GM12891 (cell line): ENCODE measurements around the gene NFATC2.

Experiments
- DNase-seq: peaks from one replicate; pipeline ENCODE4 v3.0.0; 2011; ENCODE audit warnings: low spot score; ENCODE audit not compliant: insufficient read length
- FAIRE-seq: peaks from 2 replicates; lab custom pipeline; 2011; peaks lifted over from hg19 to GRCh38; lab: Jason Lieb, UNC
- PAX5 ChIP-seq: IDR thresholded peaks from 2 replicates; pipeline ENCODE4 v1.6.1; 2011; ENCODE audit warnings: low read length, moderate library complexity, mild to moderate bottlenecking; ENCODE audit not compliant: insufficient read depth, severe bottlenecking
- POLR2A ChIP-seq: IDR thresholded peaks from 2 replicates; pipeline ENCODE4 v1.6.1; 2011; ENCODE audit warnings: low read depth, low read length, control low read depth
- POLR2AphosphoS5 ChIP-seq: IDR thresholded peaks from 2 replicates; pipeline ENCODE4 v1.6.1; 2011; ENCODE audit warnings: low read depth, low read length, control low read depth
- POU2F2 ChIP-seq: IDR thresholded peaks from 2 replicates; pipeline ENCODE4 v1.6.1; 2011; ENCODE audit warnings: low read depth, mild to moderate bottlenecking, control low read depth, low read length, moderate library complexity
- SPI1 ChIP-seq: IDR thresholded peaks from 2 replicates; pipeline ENCODE4 v1.6.1; 2011; ENCODE audit warnings: low read depth, low read length, control low read depth
- TAF1 ChIP-seq: IDR thresholded peaks from 2 replicates; pipeline ENCODE4 v1.6.1; 2011; ENCODE audit warnings: low read depth, low read length, control low read depth

The NFATC2 gene

GRCh38 chr20:51444467-51444866, 98.1 kb downstream of the NFATC2 start:
- no peak for FAIRE-seq
- TF ChIP-seq TAF1, result no peak
- TF ChIP-seq POLR2A, result no peak
- no peak for TF ChIP-seq POLR2AphosphoS5
- DNase-seq, result no peak

GRCh38 chr20:51442602-51443001, 99.9 kb downstream of the NFATC2 start:
- no peak for TF ChIP-seq POLR2AphosphoS5
- TF ChIP-seq SPI1, result no peak
- no peak for DNase-seq
- no peak for FAIRE-seq

- peak; percentile 35 for DNase-seq
- TF ChIP-seq POLR2A (no peak), POU2F2 (peak; percentile 61; the same call in 1 of the 2 replicates), SPI1 (peak; percentile 73)
- no peak for FAIRE-seq
Observed at GRCh38 chr20:51440589-51440988, 101.9 kb downstream of the NFATC2 start.

- FAIRE-seq (no peak), DNase-seq (no peak)
- TF ChIP-seq SPI1, result no peak
- no peak for TF ChIP-seq POLR2A
- TF ChIP-seq POLR2AphosphoS5, result no peak
- no peak for TF ChIP-seq TAF1
- TF ChIP-seq POU2F2, result no peak
- no peak for TF ChIP-seq PAX5
Observed at GRCh38 chr20:51439160-51439689, 103.3 kb downstream of the NFATC2 start.

- DNase-seq, result no peak
- TF ChIP-seq TAF1, result no peak
- FAIRE-seq, result no peak
Observed at GRCh38 chr20:51438136-51438535, 104.4 kb downstream of the NFATC2 start.

- FAIRE-seq (no peak), DNase-seq (no peak)
- no peak for TF ChIP-seq POLR2A
- TF ChIP-seq TAF1, result no peak
- no peak for TF ChIP-seq SPI1
- TF ChIP-seq POLR2AphosphoS5, result no peak
- TF ChIP-seq PAX5, result no peak
- TF ChIP-seq POU2F2, result no peak
Observed at GRCh38 chr20:51437182-51437924, 105.2 kb downstream of the NFATC2 start.

- TF ChIP-seq POLR2A, result no peak
- no peak for TF ChIP-seq PAX5
- TF ChIP-seq POU2F2, result no peak
- no peak for TF ChIP-seq SPI1
- TF ChIP-seq POLR2AphosphoS5, result no peak
- no peak for TF ChIP-seq TAF1
- DNase-seq (no peak), FAIRE-seq (no peak)
Observed at GRCh38 chr20:51434580-51435247, 107.8 kb downstream of the NFATC2 start.

GRCh38 chr20:51434026-51434425, 108.5 kb downstream of the NFATC2 start:
- FAIRE-seq, result no peak
- no peak for TF ChIP-seq PAX5
- no peak for TF ChIP-seq POU2F2
- no peak for TF ChIP-seq POLR2AphosphoS5
- TF ChIP-seq POLR2A, result no peak
- TF ChIP-seq SPI1, result no peak
- TF ChIP-seq TAF1, result no peak
- DNase-seq, result no peak

GRCh38 chr20:51432875-51433274, 109.6 kb downstream of the NFATC2 start:
- TF ChIP-seq POLR2AphosphoS5 (no peak), SPI1 (no peak), TAF1 (no peak), PAX5 (no peak), POLR2A (no peak), POU2F2 (no peak)
- no peak for DNase-seq
- FAIRE-seq, result no peak

GRCh38 chr20:51432251-51432784, 110.2 kb downstream of the NFATC2 start:
- DNase-seq (no peak), FAIRE-seq (no peak)
- no peak for TF ChIP-seq POU2F2
- TF ChIP-seq PAX5, result no peak
- TF ChIP-seq POLR2AphosphoS5, result no peak
- no peak for TF ChIP-seq TAF1
- TF ChIP-seq POLR2A, result no peak
- no peak for TF ChIP-seq SPI1
